Epithelial cell of esophagus (primary cell): ENCODE data around the gene PLA2G7.

ENCODE experiments used
- DNase-seq: peaks from one replicate; pipeline ENCODE4 v3.0.0; 2010; ENCODE audit warnings: low read depth
- H3K4me3 ChIP-seq: 2 replicates; pipeline ENCODE4 v1.5.1; 2011; ENCODE audit warnings: mild to moderate bottlenecking, low read length, control low read depth
- CTCF ChIP-seq: IDR thresholded peaks from 2 replicates; pipeline ENCODE4 v1.5.1; 2011; ENCODE audit warnings: low read depth, mild to moderate bottlenecking, low read length, control low read depth, inconsistent platforms; ENCODE audit not compliant: insufficient read depth; ENCODE audit errors: missing control alignments

Gene PLA2G7

GRCh38 chr6:46674410-46674809, 60.8 kb downstream of the PLA2G7 start:
- DNase-seq, result no peak
- no peak overlapping the region for H3K4me3 ChIP-seq
- TF ChIP-seq CTCF, result no peak

- peak; percentile 19 for DNase-seq
- no peak overlapping the region for H3K4me3 ChIP-seq
- TF ChIP-seq CTCF, result no peak
Observed at GRCh38 chr6:46667377-46667776, 67.8 kb downstream of the PLA2G7 start.

- no peak overlapping the region for H3K4me3 ChIP-seq
- TF ChIP-seq CTCF, result no peak
- DNase-seq, result no peak
Observed at GRCh38 chr6:46661483-46661882, 73.7 kb downstream of the PLA2G7 start.

GRCh38 chr6:46657642-46658041, 77.5 kb downstream of the PLA2G7 start:
- H3K4me3 ChIP-seq, result no peak overlapping the region
- DNase-seq, result no peak
- TF ChIP-seq CTCF, result no peak

- DNase-seq, result peak; percentile 16
- TF ChIP-seq CTCF, result peak; percentile 35
- no peak overlapping the region for H3K4me3 ChIP-seq
Observed at GRCh38 chr6:46655803-46656202, 79.4 kb downstream of the PLA2G7 start.
